ENCODE measurements around the gene CNIH3. TPM values are rescaled to one million over a fixed set of nuclear protein-coding genes. Genes with fewer than 3 reads are reported as not detected.

Gene CNIH3
- total RNA-seq, 1 experiment from 2014 or later: 3.4 TPM

GRCh38 chr1:224640018-224640417 is 23.9 kb downstream of the CNIH3 start:
- Mint-ChIP-seq H3K9me3 (ENCODE audit: unreplicated experiment) (no peaks in the 10 kb centered on the region), H3K27ac (ENCODE audit: low read depth, unreplicated experiment) (no peak overlapping the region), H3K27me3 (ENCODE audit: insufficient read depth, unreplicated experiment) (peaks cover 27% of the 10 kb centered on the region), H3K36me3 (ENCODE audit: insufficient read depth, unreplicated experiment) (no peaks in the 10 kb centered on the region), H3K4me1 (ENCODE audit: insufficient read depth, unreplicated experiment) (peaks cover 18% of the 10 kb centered on the region), H3K4me3 (ENCODE audit: unreplicated experiment) (no peak overlapping the region)
- no peak for DNase-seq (ENCODE audit: unreplicated experiment)
- ChIA-PET CTCF (interaction anchor here (0.6 to 21.5 kb wide), 8 partner anchors 17 to 284 kb away, joined by 3 to 342 read pairs (median 84); no protein-coding TSS in a partner anchor), POLR2A (interaction anchor here (1.0 kb wide), 1 partner anchor 9 kb away, joined by 4 read pairs; no protein-coding TSS in a partner anchor)
- intact Hi-C loops (cut with micrococcal nuclease): no loop called here
- no peak for TF ChIP-seq CTCF (IDR thresholded peaks at IDR 0.05; ENCODE audit: unreplicated experiment)
- no TSS peak for BruUV-seq (replicated peaks)

GRCh38 chr1:224640587-224640986 is 24.5 kb downstream of the CNIH3 start:
- peaks cover 27% of the 10 kb centered on the region for H3K27me3 Mint-ChIP-seq (ENCODE audit: insufficient read depth, unreplicated experiment)
- no TSS peak for BruUV-seq (replicated peaks)
- no peak overlapping the region for H3K27ac Mint-ChIP-seq (ENCODE audit: low read depth, unreplicated experiment)
- H3K4me3 Mint-ChIP-seq (ENCODE audit: unreplicated experiment): no peak overlapping the region
- no peak for TF ChIP-seq CTCF (IDR thresholded peaks at IDR 0.05; ENCODE audit: unreplicated experiment)
- H3K4me1 Mint-ChIP-seq (ENCODE audit: insufficient read depth, unreplicated experiment): peaks cover 12% of the 10 kb centered on the region
- H3K9me3 Mint-ChIP-seq (ENCODE audit: unreplicated experiment): no peaks in the 10 kb centered on the region
- CTCF ChIA-PET: interaction anchor here (0.6 to 21.5 kb wide), 9 partner anchors 17 to 284 kb away, joined by 3 to 342 read pairs (median 9); no protein-coding TSS in a partner anchor
- H3K36me3 Mint-ChIP-seq (ENCODE audit: insufficient read depth, unreplicated experiment): no peaks in the 10 kb centered on the region
- POLR2A ChIA-PET: interaction anchor here (1.0 kb wide), 1 partner anchor 10 kb away, joined by 4 read pairs; no protein-coding TSS in a partner anchor
- intact Hi-C loops (cut with micrococcal nuclease): no loop called here
- DNase-seq (ENCODE audit: unreplicated experiment): no peak

- POLR2A ChIA-PET: interaction anchor here (1.0 kb wide), 1 partner anchor 10 kb away, joined by 4 read pairs; no protein-coding TSS in a partner anchor
- Mint-ChIP-seq H3K4me3 (ENCODE audit: unreplicated experiment) (no peak overlapping the region), H3K4me1 (ENCODE audit: insufficient read depth, unreplicated experiment) (peaks cover 9% of the 10 kb centered on the region), H3K36me3 (ENCODE audit: insufficient read depth, unreplicated experiment) (no peaks in the 10 kb centered on the region), H3K27ac (ENCODE audit: low read depth, unreplicated experiment) (no peak overlapping the region), H3K27me3 (ENCODE audit: insufficient read depth, unreplicated experiment) (peaks cover 27% of the 10 kb centered on the region), H3K9me3 (ENCODE audit: unreplicated experiment) (no peaks in the 10 kb centered on the region)
- intact Hi-C loops (cut with micrococcal nuclease): no loop called here
- no TSS peak for BruUV-seq (replicated peaks)
- TF ChIP-seq CTCF (IDR thresholded peaks at IDR 0.05; ENCODE audit: unreplicated experiment): no peak
- DNase-seq (ENCODE audit: unreplicated experiment): no peak
- CTCF ChIA-PET: interaction anchor here (0.7 to 21.5 kb wide), 11 partner anchors 16 to 515 kb away, joined by 3 to 342 read pairs (median 9); no protein-coding TSS in a partner anchor
Observed at GRCh38 chr1:224641030-224641429, 24.9 kb downstream of the CNIH3 start.

GRCh38 chr1:224643653-224644052 is 27.5 kb downstream of the CNIH3 start:
- no peak for DNase-seq (ENCODE audit: unreplicated experiment)
- H3K4me1 Mint-ChIP-seq (ENCODE audit: insufficient read depth, unreplicated experiment): no peaks in the 10 kb centered on the region

More at GRCh38 chr1:224643653-224644052, 27.5 kb downstream of the CNIH3 start:
- Mint-ChIP-seq H3K36me3 (ENCODE audit: insufficient read depth, unreplicated experiment) (no peaks in the 10 kb centered on the region), H3K27ac (ENCODE audit: low read depth, unreplicated experiment) (no peak overlapping the region), H3K9me3 (ENCODE audit: unreplicated experiment) (no peaks in the 10 kb centered on the region), H3K27me3 (ENCODE audit: insufficient read depth, unreplicated experiment) (peaks cover 27% of the 10 kb centered on the region), H3K4me3 (ENCODE audit: unreplicated experiment) (no peak overlapping the region)
- intact Hi-C loops (cut with micrococcal nuclease): loop anchor here (1.0 to 2.0 kb wide), 3 partner anchors 131 to 279 kb away; no protein-coding TSS in a partner anchor
- TF ChIP-seq CTCF (IDR thresholded peaks at IDR 0.05; ENCODE audit: unreplicated experiment): no peak
- ChIA-PET CTCF (interaction anchor here (0.6 to 21.5 kb wide), 64 partner anchors 9 to 799 kb away, joined by 3 to 342 read pairs (median 5); no protein-coding TSS in a partner anchor), POLR2A (no interaction called here)
- BruUV-seq (replicated peaks): no TSS peak

Measured in MCF 10A (cell line).